ENCODE measurements around the gene SRRM4.

SRRM4 gene

DNA sequence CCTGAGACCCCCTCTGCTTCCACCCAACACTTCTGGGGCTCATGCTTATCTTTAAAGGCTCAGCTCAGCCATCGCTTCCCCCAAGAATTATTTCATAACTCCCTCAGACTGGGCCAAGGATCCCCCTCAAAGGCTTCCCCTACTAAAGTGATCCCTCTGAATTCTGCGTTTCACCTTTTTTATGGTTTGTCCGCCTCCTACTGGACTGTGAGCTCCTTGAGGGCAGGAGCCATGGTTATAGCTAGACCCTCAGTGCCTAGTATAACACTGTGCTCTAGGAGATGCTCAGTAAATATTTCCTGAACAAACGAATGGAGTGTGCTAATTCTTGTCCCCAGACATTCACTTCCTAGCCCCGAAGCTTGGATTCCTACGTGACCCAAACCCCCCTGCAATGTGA lies 20.5 kb upstream of the SRRM4 start:
- peaks cover 7% of the 10 kb centered on the region for H3K9me3 Mint-ChIP-seq
- H3K4me1 Mint-ChIP-seq = no peaks in the 10 kb centered on the region
- no peak overlapping the region for H3K27ac Mint-ChIP-seq
- TF ChIP-seq, protein P1, sequence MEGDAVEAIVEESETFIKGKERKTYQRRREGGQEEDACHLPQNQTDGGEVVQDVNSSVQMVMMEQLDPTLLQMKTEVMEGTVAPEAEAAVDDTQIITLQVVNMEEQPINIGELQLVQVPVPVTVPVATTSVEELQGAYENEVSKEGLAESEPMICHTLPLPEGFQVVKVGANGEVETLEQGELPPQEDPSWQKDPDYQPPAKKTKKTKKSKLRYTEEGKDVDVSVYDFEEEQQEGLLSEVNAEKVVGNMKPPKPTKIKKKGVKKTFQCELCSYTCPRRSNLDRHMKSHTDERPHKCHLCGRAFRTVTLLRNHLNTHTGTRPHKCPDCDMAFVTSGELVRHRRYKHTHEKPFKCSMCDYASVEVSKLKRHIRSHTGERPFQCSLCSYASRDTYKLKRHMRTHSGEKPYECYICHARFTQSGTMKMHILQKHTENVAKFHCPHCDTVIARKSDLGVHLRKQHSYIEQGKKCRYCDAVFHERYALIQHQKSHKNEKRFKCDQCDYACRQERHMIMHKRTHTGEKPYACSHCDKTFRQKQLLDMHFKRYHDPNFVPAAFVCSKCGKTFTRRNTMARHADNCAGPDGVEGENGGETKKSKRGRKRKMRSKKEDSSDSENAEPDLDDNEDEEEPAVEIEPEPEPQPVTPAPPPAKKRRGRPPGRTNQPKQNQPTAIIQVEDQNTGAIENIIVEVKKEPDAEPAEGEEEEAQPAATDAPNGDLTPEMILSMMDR (IDR thresholded peaks at IDR 0.05; ENCODE audit: unreplicated experiment in 3 of 3) = no peak
- no peak overlapping the region for H3K4me3 Mint-ChIP-seq
- H3K36me3 Mint-ChIP-seq (ENCODE audit: low read depth) = no peaks in the 10 kb centered on the region
- peaks cover 10% of the 10 kb centered on the region for H3K27me3 Mint-ChIP-seq (ENCODE audit: low read depth)

DNA sequence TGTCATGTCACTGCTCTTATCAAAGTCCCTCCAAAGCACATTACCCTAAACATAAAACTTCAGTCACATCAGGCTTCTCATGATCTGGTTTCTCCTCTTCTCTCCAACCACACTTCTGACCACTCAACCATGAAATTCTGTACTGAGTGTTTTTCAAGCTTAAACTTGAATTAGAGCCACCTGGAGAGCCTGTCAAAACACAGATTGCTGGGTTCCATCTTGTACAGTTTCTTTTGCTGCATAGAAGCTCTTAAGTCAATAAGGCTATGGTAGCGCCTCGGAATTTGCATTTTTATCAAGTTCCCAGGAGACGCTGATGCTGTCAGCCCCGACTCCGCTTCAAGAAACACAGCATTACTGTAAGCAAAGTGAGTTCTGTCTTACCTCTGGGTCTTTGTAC lies 16.4 kb upstream of the SRRM4 start:
- no peaks in the 10 kb centered on the region for H3K4me1 Mint-ChIP-seq
- TF ChIP-seq, protein P1 (IDR thresholded peaks at IDR 0.05; ENCODE audit: unreplicated experiment in 3 of 3) = no peak

DNA sequence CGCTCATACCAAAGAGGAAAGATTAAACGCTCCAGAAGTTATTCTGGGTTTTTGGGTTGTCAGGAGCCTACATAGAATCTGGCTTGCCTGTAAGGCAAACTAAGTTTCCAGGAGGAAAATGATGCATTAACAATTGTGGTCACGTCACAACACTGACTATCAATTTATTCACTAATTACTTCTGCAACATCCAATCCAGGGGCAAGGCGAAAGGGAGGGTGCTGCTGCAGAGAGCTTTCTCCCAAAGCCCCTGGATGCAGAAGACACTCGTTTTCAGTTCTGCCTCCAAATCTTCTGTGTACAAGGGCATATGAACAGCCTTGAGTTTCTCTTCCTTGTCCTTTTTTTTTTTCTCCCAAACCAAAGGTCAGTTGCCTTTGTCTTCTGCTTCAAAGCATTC lies 10.5 kb upstream of the SRRM4 start:
- no peaks in the 10 kb centered on the region for H3K36me3 Mint-ChIP-seq (ENCODE audit: low read depth)
- TF ChIP-seq, protein P1 (IDR thresholded peaks at IDR 0.05; ENCODE audit: unreplicated experiment in 3 of 3) = no peak
- H3K27ac Mint-ChIP-seq = no peak overlapping the region
- no peak overlapping the region for H3K4me3 Mint-ChIP-seq
- H3K9me3 Mint-ChIP-seq = peaks cover 6% of the 10 kb centered on the region
- peaks cover 13% of the 10 kb centered on the region for H3K27me3 Mint-ChIP-seq (ENCODE audit: low read depth)
- H3K4me1 Mint-ChIP-seq = no peaks in the 10 kb centered on the region

More for the DNA sequence above, 16.4 kb upstream of the SRRM4 start:
- no peak overlapping the region for H3K4me3 Mint-ChIP-seq
- peaks cover 11% of the 10 kb centered on the region for H3K27me3 Mint-ChIP-seq (ENCODE audit: low read depth)
- H3K27ac Mint-ChIP-seq = no peak overlapping the region
- H3K36me3 Mint-ChIP-seq (ENCODE audit: low read depth) = no peaks in the 10 kb centered on the region
- peaks cover 13% of the 10 kb centered on the region for H3K9me3 Mint-ChIP-seq

DNA sequence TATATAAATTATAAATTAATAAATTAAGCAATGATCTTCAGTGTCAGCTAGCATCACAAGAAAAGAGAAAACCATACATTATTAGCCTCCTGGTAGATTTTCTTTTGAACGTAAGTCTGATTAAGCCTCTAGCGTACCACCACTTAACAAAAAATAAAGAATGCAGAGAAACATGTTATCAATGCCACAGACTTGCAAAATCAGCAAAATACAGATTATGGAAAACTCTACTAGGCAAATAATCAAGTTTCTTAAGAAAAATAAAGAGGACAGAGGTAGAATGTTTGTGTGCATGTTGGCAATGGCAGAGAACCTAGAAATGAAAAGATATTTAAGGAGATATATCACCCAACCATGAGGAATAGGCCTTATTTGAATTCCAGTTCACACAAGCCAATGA lies 8.4 kb upstream of the SRRM4 start:
- peaks cover 6% of the 10 kb centered on the region for H3K9me3 Mint-ChIP-seq
- no peaks in the 10 kb centered on the region for H3K36me3 Mint-ChIP-seq (ENCODE audit: low read depth)
- H3K27ac Mint-ChIP-seq = no peak overlapping the region
- peaks cover 28% of the 10 kb centered on the region for H3K27me3 Mint-ChIP-seq (ENCODE audit: low read depth)
- TF ChIP-seq, protein P1 (IDR thresholded peaks at IDR 0.05; ENCODE audit: unreplicated experiment in 3 of 3) = no peak
- no peaks in the 10 kb centered on the region for H3K4me1 Mint-ChIP-seq
- H3K4me3 Mint-ChIP-seq = no peak overlapping the region

DNA sequence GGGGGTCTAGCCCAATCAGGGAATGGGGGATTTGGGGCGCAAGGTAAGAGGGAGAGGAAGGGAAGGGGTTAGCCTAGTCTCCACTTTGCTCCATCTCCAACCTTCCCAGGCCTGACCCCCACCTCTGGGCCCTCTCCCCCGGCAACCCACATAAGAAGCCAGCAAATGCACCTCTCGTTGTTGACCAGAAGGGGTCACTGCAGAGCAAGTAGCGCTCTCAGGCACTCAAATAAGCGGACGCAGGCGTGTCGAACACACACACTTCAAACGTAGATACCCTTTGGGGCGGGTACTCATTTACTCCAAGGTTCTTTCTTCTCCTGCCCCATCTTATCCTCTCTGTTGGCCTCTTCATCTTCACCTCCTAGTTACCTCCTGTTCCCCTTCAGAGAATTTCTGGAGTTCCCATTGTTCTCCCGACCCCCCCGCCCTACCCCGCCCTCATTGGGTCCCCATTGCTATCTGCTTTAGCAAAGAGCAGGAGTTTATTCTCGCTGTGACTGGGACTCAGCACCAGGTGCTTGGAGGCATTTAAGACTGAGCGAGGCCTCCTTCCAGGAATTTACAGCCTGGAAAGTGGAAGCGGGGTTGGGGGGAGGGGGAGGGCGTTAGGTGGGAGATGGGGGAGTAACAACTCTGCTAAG lies 1.5 kb upstream of the SRRM4 start:
- Mint-ChIP-seq H3K4me1 (no peaks in the 10 kb centered on the region), H3K36me3 (ENCODE audit: low read depth) (no peaks in the 10 kb centered on the region), H3K27ac (no peak overlapping the region), H3K27me3 (ENCODE audit: low read depth) (peaks cover 86% of the 10 kb centered on the region), H3K9me3 (no peaks in the 10 kb centered on the region), H3K4me3 (peak overlapping the region in 2 of 3 experiments; percentile 5 to 41)
- TF ChIP-seq, protein P1 (IDR thresholded peaks at IDR 0.05; ENCODE audit: unreplicated experiment in 3 of 3) = peak; percentile 58 to 74 (median 63)

DNA sequence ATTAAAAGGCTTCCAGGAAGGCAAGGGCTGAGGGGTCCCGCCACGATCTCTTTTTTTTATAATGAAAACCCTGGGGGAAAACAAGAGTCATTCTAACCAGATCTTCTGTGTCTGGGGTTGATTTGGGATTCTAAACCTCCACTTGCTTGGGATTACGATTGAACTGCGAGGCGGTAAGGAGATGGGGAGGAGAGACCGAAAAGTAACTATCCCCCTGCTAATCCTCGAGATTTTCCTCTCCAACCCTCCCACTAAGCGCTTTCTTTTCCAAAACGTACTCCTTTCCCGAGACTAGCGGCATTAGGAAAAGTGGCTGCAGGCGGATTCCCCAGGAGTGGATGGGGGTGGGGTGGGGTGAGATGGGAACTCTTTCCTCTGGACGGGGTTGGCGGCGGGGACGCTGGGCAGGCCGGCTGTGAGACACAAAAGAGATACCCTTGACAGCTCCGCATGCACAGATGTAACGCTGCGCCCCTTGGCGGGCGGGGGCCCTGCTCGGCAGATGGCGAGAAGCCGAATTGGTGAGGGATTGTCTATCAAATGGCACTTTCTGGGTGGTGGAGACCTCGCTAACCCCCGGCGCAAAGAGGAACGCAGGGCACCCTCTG lies 830 bp upstream of the SRRM4 start:
- Mint-ChIP-seq H3K4me1 (no peaks in the 10 kb centered on the region), H3K9me3 (no peaks in the 10 kb centered on the region), H3K27ac (no peak overlapping the region), H3K36me3 (ENCODE audit: low read depth) (no peaks in the 10 kb centered on the region), H3K4me3 (peak overlapping the region in 2 of 3 experiments; percentile 63 to 67), H3K27me3 (ENCODE audit: low read depth) (peaks cover 88% of the 10 kb centered on the region)
- TF ChIP-seq, protein P1 (IDR thresholded peaks at IDR 0.05; ENCODE audit: unreplicated experiment in 3 of 3) = no peak

Measured in nephron (organoid).